ENCODE measurements around the gene PGM2L1.

GRCh38 chr11:74288911-74289310 is 109.3 kb downstream of the PGM2L1 start:
- TF ChIP-seq, protein P1, sequence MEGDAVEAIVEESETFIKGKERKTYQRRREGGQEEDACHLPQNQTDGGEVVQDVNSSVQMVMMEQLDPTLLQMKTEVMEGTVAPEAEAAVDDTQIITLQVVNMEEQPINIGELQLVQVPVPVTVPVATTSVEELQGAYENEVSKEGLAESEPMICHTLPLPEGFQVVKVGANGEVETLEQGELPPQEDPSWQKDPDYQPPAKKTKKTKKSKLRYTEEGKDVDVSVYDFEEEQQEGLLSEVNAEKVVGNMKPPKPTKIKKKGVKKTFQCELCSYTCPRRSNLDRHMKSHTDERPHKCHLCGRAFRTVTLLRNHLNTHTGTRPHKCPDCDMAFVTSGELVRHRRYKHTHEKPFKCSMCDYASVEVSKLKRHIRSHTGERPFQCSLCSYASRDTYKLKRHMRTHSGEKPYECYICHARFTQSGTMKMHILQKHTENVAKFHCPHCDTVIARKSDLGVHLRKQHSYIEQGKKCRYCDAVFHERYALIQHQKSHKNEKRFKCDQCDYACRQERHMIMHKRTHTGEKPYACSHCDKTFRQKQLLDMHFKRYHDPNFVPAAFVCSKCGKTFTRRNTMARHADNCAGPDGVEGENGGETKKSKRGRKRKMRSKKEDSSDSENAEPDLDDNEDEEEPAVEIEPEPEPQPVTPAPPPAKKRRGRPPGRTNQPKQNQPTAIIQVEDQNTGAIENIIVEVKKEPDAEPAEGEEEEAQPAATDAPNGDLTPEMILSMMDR (IDR thresholded peaks at IDR 0.05; ENCODE audit: low read depth, low read length) = no peak
- TF ChIP-seq EZH2phosphoT487 (IDR thresholded peaks at IDR 0.05; ENCODE audit: low read depth) = no peak
